HepG2 (cell line): Measurements from ENCODE around the gene CHRM5. TPM values are rescaled to one million over a fixed set of nuclear protein-coding genes. Genes with fewer than 3 reads are reported as not detected.

ENCODE experiments used
- ELF3 ChIP-seq: IDR thresholded peaks from 2 replicates; pipeline ENCODE4 v1.6.1; 2016; ENCODE audit warnings: missing genetic modification reagents, missing compliant biosample characterization
- GTF2F1 ChIP-seq: fragments of 150-350 bp; IDR thresholded peaks from 2 replicates; pipeline ENCODE4 v1.6.1; 2014; ENCODE audit warnings: low read length
- HDAC1 ChIP-seq: sonication (generic); formaldehyde crosslinking; IDR thresholded peaks from 2 replicates; pipeline ENCODE4 v1.5.1; 2020; ENCODE audit warnings: mild to moderate bottlenecking, missing genetic modification reagents
- HOXA9 ChIP-seq: sonication (generic); formaldehyde crosslinking; IDR thresholded peaks from 2 replicates; pipeline ENCODE4 v1.8.1; 2022; ENCODE audit warnings: missing genetic modification reagents, mild to moderate bottlenecking, moderate library complexity, borderline replicate concordance
- MATR3 ChIP-seq: sonication (generic); formaldehyde crosslinking; IDR thresholded peaks from 2 replicates; pipeline ENCODE4 v1.4.0; 2020; ENCODE audit warnings: missing genetic modification reagents
- MEIS2 ChIP-seq: sonication (generic); formaldehyde crosslinking; IDR thresholded peaks from 2 replicates; pipeline ENCODE4 v1.9.0; 2021; ENCODE audit warnings: mild to moderate bottlenecking, missing genetic modification reagents
- MTF2 ChIP-seq: sonication (generic); formaldehyde crosslinking; IDR thresholded peaks from 2 replicates; pipeline ENCODE4 v1.5.0; 2020; ENCODE audit warnings: missing genetic modification reagents, borderline replicate concordance
- NFE2 ChIP-seq: sonication (generic); formaldehyde crosslinking; IDR thresholded peaks from 2 replicates; pipeline ENCODE4 v1.4.0; 2020; ENCODE audit warnings: missing genetic modification reagents
- NR0B2 ChIP-seq: sonication (generic); formaldehyde crosslinking; IDR thresholded peaks from 2 replicates; pipeline ENCODE4 v1.4.0; 2020; ENCODE audit warnings: mild to moderate bottlenecking, missing genetic modification reagents
- PAX8 ChIP-seq: sonication (generic); formaldehyde crosslinking; IDR thresholded peaks from 2 replicates; pipeline ENCODE4 v1.8.0; 2022; ENCODE audit warnings: mild to moderate bottlenecking, missing genetic modification reagents, borderline replicate concordance
- RBFOX2 ChIP-seq: fragments of 200-400 bp; formaldehyde crosslinking; IDR thresholded peaks from 2 replicates; pipeline ENCODE4 v1.6.1; 2017; ENCODE audit warnings: low read depth, mild to moderate bottlenecking, low read length
- SALL2 ChIP-seq: sonication (generic); formaldehyde crosslinking; IDR thresholded peaks from 2 replicates; pipeline ENCODE4 v1.8.1; 2023; ENCODE audit warnings: mild to moderate bottlenecking, missing genetic modification reagents, inconsistent platforms
- TEF ChIP-seq: sonication (generic); formaldehyde crosslinking; IDR thresholded peaks from 2 replicates; pipeline ENCODE4 v1.5.0; 2020; ENCODE audit warnings: missing genetic modification reagents
- ZBTB20 ChIP-seq: sonication (generic); formaldehyde crosslinking; IDR thresholded peaks from 2 replicates; pipeline ENCODE4 v1.8.1; 2023; ENCODE audit warnings: missing genetic modification reagents, low read depth, mild to moderate bottlenecking, borderline replicate concordance
- ZBTB7B ChIP-seq: sonication (generic); formaldehyde crosslinking; IDR thresholded peaks from 2 replicates; pipeline ENCODE4 v1.4.0; 2020; ENCODE audit warnings: missing genetic modification reagents
- ZKSCAN1 ChIP-seq: fragments of 150-350 bp; IDR thresholded peaks from 2 replicates; pipeline ENCODE4 v1.6.1; 2014; ENCODE audit warnings: low read length
- ZNF335 ChIP-seq: sonication (generic); formaldehyde crosslinking; IDR thresholded peaks from 2 replicates; pipeline ENCODE4 v1.4.0; 2020; ENCODE audit warnings: missing genetic modification reagents
- ZNF337 ChIP-seq: sonication (generic); formaldehyde crosslinking; IDR thresholded peaks from 2 replicates; pipeline ENCODE4 v1.5.1; 2020; ENCODE audit warnings: missing genetic modification reagents, low read depth, mild to moderate bottlenecking, borderline replicate concordance
- ZNF432 ChIP-seq: sonication (generic); formaldehyde crosslinking; IDR thresholded peaks from 2 replicates; pipeline ENCODE4 v1.5.0; 2020; ENCODE audit warnings: missing genetic modification reagents, mild to moderate bottlenecking, borderline replicate concordance
- ZNF773 ChIP-seq: sonication (generic); formaldehyde crosslinking; IDR thresholded peaks from 2 replicates; pipeline ENCODE4 v1.4.0; 2020; ENCODE audit warnings: missing genetic modification reagents, borderline replicate concordance
- polyA plus RNA-seq, 8 experiments: library from polyadenylated mRNA; depleted of rRNA in 3 of 8; stranded (reverse) in 7 of 8; unstranded in 1 of 8; fragments of >200 nt; fragmentation: Illumina TruSeq in 4 of 8; extraction: Trizol in 4 of 8; gene quantifications; 2 replicates each; pipeline versions ENCODE4 v1.2.1 to v1.2.3, GENCODE V29; 2011 to 2016; ENCODE audit warnings: low read depth in 4 of 8, missing spikeins in 1 of 8, mixed read lengths in 1 of 8; ENCODE audit not compliant: insufficient read depth in 1 of 8
- total RNA-seq, 5 experiments: library from RNA; depleted of rRNA; stranded (reverse); fragments of >200 nt; fragmentation: Illumina TruSeq; extraction: Trizol; gene quantifications; 2 replicates each; pipeline ENCODE4 v1.2.3, GENCODE V29; 2016; ENCODE audit warnings: low read depth in 1 of 5
- TF ChIP-seq, protein P1 (sequence below): sonication (generic); formaldehyde crosslinking; IDR thresholded peaks from 2 replicates; pipeline ENCODE4 v1.4.0; 2020; ENCODE audit warnings: mild to moderate bottlenecking, low read depth, missing genetic modification reagents
- TF ChIP-seq, protein P2 (sequence below): sonication (generic); formaldehyde crosslinking; IDR thresholded peaks from 2 replicates; pipeline ENCODE4 v1.4.0; 2020; ENCODE audit warnings: missing genetic modification reagents
- TF ChIP-seq, protein P3 (sequence below): sonication (generic); formaldehyde crosslinking; IDR thresholded peaks from 2 replicates; pipeline ENCODE4 v1.4.0; 2020; ENCODE audit warnings: missing genetic modification reagents; ENCODE audit errors: not compliant biosample characterization

Gene CHRM5
- total and polyA plus RNA-seq, 2 of the 13 experiments (the other 11 are each of a cell fraction or from before 2014, with no cell fraction given), result not detected

DNA sequence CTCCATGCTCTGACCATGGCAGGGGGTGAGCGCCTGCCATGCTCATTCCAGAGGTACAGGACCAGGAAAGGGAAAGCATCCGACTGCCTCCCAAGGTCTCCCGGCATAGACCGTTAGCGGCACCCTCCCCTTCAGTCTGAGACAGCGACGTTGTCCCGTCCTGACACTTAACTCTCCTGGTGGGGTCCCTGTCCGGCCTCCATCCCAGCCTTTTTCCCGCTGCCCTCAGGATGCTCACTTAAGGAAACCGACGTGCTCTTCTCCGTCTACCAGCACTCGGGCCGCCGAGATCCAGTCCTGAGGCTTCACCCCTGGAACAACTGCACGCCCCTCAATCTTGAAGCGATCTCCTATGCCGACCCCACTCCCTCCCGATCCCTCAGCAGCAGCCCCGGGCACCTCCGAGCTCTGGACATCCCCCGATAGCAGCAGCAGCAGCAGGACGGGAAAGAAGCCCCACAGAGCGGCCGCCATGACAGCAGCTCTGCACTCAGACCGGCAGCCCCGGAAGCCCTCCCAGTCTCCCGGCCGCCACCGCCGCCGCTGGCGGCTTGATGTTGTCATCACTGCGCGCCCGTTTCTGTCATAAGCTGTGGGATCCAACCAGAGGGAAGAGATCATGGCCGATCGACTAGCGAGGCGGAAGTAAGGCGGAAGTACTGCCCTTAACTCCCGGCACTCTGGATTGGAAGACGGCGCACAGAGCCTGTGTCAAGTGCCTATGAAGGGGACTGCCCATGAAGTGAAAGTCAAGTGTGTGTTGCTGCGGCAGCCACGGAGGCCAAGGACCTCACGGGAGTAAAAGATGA lies 133.3 kb downstream of the CHRM5 start, which contains the start of the genes EMC7 and PGBD4 (continued):
- TF ChIP-seq HOXA9 (CRISPR knock-in tag), result no peak
- TF ChIP-seq ZBTB7B (CRISPR knock-in tag), result peak; percentile 43; the same call in 1 of the 2 replicates
- no peak; the same call in 1 of the 2 replicates for TF ChIP-seq ZNF337 (CRISPR knock-in tag)
- TF ChIP-seq, protein P1, sequence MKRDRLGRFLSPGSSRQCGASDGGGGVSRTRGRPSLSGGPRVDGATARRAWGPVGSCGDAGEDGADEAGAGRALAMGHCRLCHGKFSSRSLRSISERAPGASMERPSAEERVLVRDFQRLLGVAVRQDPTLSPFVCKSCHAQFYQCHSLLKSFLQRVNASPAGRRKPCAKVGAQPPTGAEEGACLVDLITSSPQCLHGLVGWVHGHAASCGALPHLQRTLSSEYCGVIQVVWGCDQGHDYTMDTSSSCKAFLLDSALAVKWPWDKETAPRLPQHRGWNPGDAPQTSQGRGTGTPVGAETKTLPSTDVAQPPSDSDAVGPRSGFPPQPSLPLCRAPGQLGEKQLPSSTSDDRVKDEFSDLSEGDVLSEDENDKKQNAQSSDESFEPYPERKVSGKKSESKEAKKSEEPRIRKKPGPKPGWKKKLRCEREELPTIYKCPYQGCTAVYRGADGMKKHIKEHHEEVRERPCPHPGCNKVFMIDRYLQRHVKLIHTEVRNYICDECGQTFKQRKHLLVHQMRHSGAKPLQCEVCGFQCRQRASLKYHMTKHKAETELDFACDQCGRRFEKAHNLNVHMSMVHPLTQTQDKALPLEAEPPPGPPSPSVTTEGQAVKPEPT (CRISPR knock-in tag), result no peak
- TF ChIP-seq ELF3, result peak; percentile 97
- TF ChIP-seq GTF2F1, result peak; percentile 18; the same call in 1 of the 2 replicates
- no peak; the same call in 1 of the 2 replicates for TF ChIP-seq SALL2 (CRISPR knock-in tag)
- TF ChIP-seq PAX8 (CRISPR knock-in tag), result no peak
- peak; percentile 55 for TF ChIP-seq MEIS2 (CRISPR knock-in tag)
- no peak for TF ChIP-seq ZNF335 (CRISPR knock-in tag)
- TF ChIP-seq NFE2 (CRISPR knock-in tag), result no peak
- no peak for TF ChIP-seq TEF
- TF ChIP-seq MATR3 (CRISPR knock-in tag), result no peak
- TF ChIP-seq ZNF432 (CRISPR knock-in tag), result no peak
- TF ChIP-seq ZNF773 (CRISPR knock-in tag), result no peak
- no peak for TF ChIP-seq ZBTB20 (CRISPR knock-in tag)
- no peak for TF ChIP-seq ZKSCAN1
- TF ChIP-seq MTF2, result 0 out of 2 replicates have a peak, but pooled peaks have one; percentile 40
- peak; percentile 95; the same call in 1 of the 2 replicates for TF ChIP-seq HDAC1 (CRISPR knock-in tag)
- TF ChIP-seq, protein P2, sequence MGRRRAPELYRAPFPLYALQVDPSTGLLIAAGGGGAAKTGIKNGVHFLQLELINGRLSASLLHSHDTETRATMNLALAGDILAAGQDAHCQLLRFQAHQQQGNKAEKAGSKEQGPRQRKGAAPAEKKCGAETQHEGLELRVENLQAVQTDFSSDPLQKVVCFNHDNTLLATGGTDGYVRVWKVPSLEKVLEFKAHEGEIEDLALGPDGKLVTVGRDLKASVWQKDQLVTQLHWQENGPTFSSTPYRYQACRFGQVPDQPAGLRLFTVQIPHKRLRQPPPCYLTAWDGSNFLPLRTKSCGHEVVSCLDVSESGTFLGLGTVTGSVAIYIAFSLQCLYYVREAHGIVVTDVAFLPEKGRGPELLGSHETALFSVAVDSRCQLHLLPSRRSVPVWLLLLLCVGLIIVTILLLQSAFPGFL (CRISPR knock-in tag), result no peak
- TF ChIP-seq, protein P3, sequence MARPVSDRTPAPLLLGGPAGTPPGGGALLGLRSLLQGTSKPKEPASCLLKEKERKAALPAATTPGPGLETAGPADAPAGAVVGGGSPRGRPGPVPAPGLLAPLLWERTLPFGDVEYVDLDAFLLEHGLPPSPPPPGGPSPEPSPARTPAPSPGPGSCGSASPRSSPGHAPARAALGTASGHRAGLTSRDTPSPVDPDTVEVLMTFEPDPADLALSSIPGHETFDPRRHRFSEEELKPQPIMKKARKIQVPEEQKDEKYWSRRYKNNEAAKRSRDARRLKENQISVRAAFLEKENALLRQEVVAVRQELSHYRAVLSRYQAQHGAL (CRISPR knock-in tag), result no peak
- peak; percentile 84 for TF ChIP-seq RBFOX2
- TF ChIP-seq NR0B2, result no peak
